Caki2 (cell line): Measurements from ENCODE around the gene TNFSF13. TPM values are rescaled to one million over a fixed set of nuclear protein-coding genes. Genes with fewer than 3 reads are reported as not detected.

ENCODE experiments used
- DNase-seq: peaks from one replicate; pipeline ENCODE4 v3.0.0-alpha.2; 2015; ENCODE audit warnings: low read depth
- in situ Hi-C: cut with HindIII; loops from 2 replicates; pipeline ENCODE4 v1.10.0; 2016; ENCODE audit warnings: low sequenced_read_pairs, low pct_unique_long_range_greater_than_20kb, mixed read lengths
- total RNA-seq: library from RNA; depleted of rRNA; stranded (reverse); fragments of >200 nt; shearing (Covaris generic); gene quantifications from 2 replicates; pipeline ENCODE4 v1.2.3, GENCODE V29; 2014; ENCODE audit warnings: low replicate concordance; rRNA removed

TNFSF13 gene, protein sequence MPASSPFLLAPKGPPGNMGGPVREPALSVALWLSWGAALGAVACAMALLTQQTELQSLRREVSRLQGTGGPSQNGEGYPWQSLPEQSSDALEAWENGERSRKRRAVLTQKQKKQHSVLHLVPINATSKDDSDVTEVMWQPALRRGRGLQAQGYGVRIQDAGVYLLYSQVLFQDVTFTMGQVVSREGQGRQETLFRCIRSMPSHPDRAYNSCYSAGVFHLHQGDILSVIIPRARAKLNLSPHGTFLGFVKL
- 5.1 and 6.2 TPM in 2 replicates for total RNA-seq

DNA sequence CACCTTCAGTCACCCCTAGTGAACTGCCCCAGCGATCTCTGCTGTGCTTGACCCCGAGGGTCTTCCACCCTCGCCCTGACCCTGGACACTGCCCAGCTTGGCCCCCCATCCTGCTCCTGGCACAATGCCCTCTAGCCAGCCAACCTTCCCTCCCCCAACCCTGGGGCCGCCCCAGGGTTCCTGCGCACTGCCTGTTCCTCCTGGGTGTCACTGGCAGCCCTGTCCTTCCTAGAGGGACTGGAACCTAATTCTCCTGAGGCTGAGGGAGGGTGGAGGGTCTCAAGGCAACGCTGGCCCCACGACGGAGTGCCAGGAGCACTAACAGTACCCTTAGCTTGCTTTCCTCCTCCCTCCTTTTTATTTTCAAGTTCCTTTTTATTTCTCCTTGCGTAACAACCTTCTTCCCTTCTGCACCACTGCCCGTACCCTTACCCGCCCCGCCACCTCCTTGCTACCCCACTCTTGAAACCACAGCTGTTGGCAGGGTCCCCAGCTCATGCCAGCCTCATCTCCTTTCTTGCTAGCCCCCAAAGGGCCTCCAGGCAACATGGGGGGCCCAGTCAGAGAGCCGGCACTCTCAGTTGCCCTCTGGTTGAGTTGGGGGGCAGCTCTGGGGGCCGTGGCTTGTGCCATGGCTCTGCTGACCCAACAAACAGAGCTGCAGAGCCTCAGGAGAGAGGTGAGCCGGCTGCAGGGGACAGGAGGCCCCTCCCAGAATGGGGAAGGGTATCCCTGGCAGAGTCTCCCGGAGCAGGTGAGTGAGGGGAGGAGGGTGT lies at the start of gene TNFSF13:
Gene TNFSF13, plus strand, starts transcription at position 207 of the 776 bp plus-strand sequence. Its CDS starts 290 bp downstream, at position 497.
- DNase-seq, result no peak

DNA sequence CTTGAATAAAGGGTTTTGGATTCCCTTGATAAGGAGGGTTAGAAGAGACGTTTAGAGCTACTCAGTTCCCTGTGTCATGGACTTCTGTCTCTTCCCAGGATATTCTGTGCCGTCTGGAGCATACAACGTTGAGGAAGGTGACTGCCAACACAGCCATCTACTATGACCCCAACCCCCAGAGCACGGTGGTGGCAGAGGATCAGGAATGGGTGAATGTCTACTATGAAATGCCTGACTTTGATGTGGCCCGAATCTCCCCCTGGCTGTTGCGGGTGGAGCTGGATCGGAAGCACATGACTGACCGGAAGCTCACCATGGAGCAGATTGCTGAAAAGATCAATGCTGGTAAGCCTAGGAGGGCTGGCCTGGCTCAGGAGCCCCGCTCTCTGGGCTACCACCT lies 49.7 kb upstream of the TNFSF13 start:
- DNase-seq, result no peak
- in situ Hi-C loops, result no loop called here

More for the DNA sequence above, at the start of gene TNFSF13:
- in situ Hi-C loops, result no loop called here

DNA sequence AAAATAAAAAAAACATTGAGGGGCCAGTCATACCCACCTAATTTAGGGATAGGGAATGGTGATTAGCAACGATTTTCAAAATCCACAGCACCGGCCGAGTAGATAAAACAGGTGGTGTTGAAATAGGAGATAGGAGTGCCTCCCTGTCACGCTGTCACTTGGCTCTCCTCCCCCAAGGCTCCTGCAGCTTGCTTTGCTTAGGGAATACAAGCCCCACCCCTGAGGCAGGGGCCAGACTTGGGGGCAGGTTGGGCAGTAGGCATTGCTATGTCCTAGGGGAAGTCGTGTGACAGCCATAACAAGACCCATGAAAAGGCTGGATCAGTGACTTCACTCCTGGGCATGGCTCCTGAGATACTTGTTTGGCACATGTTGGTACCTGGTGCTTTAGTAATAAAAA lies 48.6 kb upstream of the TNFSF13 start:
- no peak for DNase-seq
- in situ Hi-C loops, result no loop called here

DNA sequence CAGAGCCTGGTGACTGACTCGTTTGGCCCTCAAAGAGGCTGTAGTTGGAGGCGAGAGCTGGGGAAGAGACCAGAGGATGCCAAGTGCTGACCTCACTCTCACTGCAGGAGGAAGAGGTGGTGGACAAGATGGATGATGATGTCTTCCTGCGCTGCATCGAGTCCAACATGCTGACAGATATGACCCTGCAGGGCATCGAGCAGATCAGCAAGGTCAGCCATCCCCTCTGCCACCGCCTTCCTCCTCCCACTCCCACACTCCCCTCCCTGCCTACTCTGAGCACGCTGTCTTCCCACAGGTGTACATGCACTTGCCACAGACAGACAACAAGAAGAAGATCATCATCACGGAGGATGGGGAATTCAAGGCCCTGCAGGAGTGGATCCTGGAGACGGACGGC lies 47.4 kb upstream of the TNFSF13 start:
- no peak for DNase-seq
- in situ Hi-C loops, result no loop called here

DNA sequence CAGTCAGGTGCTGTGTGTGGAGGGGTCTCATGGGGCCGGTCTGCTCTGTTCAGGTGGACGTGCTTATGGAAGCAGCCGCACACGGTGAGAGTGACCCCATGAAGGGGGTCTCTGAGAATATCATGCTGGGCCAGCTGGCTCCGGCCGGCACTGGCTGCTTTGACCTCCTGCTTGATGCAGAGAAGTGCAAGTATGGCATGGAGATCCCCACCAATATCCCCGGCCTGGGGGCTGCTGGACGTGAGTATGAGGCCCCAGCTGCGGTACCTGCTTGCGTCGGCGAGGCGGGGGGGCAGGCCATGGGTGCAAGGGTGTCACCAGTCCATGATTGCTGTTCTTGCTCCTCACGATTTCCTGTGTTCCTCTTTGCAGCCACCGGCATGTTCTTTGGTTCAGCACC lies 46.4 kb upstream of the TNFSF13 start:
- in situ Hi-C loops, result no loop called here
- DNase-seq, result no peak

DNA sequence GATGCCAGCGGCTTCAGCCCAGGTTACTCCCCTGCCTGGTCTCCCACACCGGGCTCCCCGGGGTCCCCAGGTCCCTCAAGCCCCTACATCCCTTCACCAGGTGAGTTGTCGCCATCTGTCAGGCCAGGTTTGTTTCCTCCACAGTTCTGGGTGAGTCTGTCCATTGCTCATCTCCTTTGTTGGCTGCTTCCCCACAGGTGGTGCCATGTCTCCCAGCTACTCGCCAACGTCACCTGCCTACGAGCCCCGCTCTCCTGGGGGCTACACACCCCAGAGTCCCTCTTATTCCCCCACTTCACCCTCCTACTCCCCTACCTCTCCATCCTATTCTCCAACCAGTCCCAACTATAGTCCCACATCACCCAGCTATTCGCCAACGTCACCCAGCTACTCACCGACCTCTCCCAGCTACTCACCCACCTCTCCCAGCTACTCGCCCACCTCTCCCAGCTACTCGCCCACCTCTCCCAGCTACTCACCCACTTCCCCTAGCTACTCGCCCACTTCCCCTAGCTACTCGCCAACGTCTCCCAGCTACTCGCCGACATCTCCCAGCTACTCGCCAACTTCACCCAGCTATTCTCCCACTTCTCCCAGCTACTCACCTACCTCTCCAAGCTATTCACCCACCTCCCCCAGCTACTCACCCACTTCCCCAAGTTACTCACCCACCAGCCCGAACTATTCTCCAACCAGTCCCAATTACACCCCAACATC lies 45.6 kb upstream of the TNFSF13 start:
- in situ Hi-C loops, result no loop called here
- no peak for DNase-seq

DNA sequence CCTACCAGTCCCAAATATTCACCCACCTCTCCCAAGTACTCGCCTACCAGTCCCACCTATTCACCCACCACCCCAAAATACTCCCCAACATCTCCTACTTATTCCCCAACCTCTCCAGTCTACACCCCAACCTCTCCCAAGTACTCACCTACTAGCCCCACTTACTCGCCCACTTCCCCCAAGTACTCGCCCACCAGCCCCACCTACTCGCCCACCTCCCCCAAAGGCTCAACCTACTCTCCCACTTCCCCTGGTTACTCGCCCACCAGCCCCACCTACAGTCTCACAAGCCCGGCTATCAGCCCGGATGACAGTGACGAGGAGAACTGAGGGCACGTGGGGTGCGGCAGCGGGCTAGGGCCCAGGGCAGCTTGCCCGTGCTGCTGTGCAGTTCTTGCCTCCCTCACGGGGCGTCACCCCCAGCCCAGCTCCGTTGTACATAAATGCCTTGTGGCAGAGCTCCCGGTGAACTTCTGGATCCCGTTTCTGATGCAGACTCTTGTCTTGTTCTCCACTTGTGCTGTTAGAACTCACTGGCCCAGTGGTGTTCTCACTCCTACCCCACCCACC lies 44.6 kb upstream of the TNFSF13 start:
- DNase-seq, result no peak
- in situ Hi-C loops, result no loop called here

DNA sequence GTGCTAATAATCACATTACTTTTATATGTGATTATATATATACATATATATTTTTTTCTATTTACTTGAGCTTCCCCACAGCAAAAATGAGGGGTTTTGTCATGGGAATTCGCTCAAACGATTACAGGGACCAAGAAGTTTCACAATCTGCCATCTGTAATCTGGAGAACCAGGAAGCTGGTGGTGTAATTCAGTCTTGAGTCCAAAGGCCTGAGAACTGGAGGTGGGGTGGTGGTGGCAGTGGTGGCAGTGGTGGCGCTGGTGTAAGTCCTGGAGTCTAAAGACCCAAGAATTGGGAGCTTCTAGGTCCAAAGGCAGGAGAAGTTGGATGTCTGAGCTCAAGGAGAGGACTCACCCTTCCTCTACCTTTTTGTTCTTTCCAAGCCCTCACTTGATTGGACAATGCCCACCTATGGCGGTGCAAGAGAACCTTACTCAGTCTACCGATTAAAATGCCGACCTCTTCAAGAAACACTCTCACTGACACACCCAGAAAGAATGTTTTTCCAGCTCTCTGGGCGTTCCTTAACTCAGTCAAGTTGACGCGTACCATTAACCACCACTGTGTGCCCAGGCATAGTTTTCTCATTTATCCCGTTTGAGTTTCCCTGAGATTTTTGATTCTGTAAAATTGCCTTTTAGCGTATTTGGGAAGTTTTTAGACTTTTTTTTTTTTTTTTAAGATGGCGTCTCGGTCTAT lies 42.5 kb upstream of the TNFSF13 start:
- in situ Hi-C loops, result no loop called here
- DNase-seq, result no peak

DNA sequence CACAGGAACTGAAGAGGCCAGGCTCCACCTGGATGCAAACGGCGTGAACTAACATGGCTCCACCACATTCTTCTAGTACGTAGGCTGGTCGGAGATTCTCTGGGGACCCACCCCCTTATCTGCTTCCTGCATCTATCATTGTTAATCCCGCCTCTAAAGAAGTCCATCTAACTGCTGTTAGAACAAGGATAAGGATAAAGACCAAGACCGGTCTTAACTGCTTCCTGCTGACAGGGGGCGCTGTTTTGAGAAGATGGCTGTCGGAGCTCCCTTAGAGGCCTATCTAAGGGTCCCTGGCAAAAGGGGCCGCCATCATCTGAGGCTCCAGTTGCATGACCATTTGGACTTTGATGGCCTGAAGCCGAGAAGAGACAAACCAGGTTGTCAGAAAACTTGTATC lies 35.5 kb upstream of the TNFSF13 start:
- no peak for DNase-seq
- in situ Hi-C loops, result no loop called here

DNA sequence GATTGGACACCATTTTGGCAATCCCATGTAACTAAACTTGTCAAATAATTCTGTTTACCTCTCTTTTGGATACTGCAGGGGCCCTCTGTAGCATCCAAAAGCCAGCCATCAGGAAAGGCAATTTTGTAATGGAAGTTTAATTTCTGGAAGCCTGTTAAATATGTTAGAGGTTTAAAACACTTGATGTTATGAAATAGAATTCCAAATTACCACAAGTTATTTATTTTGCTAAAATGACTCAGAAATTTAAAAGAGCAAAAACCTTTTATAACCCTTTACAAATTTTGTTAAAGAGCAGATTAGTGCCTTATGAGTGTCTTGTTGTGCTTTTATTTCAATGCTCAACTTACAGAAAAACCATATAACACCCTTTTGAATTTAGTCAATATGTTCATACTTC lies 29.7 kb upstream of the TNFSF13 start:
- DNase-seq, result no peak
- in situ Hi-C loops, result no loop called here

DNA sequence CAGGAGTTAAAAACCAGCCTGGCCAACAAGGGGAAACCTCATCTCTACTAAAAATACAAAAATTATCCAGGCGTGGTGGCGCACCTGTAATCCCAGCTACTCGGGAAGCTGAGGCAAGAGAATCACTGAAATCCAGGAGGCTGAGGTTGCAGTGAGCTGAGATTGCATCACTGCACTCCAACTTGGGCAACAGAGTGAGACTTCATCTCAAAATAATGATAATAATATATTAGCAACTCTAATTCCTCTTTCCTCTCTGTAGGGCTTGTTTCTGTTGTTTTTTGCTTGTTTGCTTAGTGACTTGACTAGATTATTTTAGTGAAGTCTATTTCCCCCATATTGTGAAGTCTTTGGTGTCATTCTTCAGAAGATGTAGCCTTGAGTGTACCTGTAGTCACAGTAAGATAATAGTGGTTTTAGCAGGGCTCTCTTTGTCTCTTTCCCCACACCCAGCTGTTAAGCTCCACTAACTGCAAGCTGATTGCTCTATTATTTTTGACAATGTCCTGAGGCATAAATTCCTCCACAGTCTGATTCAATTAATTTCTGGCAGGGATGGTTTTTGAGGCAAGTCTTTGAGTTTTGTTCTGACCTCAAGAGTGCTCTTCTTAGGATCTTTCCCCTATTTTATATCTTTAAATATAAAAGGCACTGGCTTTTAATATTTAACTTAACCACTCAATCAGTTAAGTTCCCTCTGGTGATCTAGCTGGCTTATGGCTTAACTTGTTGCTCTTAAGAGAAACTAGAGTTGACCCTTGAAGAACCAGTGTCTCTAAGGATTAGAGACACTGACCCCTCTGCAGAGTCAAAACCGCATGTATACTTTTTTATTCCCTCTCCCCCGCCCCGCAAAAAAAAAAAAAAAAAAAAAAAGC lies 28.3 kb upstream of the TNFSF13 start:
- in situ Hi-C loops, result no loop called here
- DNase-seq, result peak; percentile 56

DNA sequence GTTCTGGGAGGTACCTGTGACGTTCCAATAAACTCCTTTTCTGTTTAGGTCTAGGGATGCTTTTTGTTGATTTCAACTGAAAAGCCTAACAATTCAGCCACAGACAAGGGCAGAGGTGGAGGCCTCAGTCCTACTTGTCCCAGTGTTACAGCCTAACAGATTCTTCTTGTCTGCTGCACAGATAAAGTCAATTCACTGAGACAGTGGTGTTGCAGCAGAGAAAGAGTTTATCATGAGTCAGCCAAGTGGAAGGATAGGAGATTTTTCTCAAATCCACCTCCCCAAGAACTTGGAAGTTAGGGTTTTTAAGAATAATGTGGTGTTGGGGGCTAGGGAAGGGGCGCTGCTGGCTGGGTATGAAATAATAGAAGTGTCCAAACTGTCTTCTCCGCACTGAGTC lies 20.5 kb upstream of the TNFSF13 start:
- DNase-seq, result no peak
- in situ Hi-C loops, result no loop called here

DNA sequence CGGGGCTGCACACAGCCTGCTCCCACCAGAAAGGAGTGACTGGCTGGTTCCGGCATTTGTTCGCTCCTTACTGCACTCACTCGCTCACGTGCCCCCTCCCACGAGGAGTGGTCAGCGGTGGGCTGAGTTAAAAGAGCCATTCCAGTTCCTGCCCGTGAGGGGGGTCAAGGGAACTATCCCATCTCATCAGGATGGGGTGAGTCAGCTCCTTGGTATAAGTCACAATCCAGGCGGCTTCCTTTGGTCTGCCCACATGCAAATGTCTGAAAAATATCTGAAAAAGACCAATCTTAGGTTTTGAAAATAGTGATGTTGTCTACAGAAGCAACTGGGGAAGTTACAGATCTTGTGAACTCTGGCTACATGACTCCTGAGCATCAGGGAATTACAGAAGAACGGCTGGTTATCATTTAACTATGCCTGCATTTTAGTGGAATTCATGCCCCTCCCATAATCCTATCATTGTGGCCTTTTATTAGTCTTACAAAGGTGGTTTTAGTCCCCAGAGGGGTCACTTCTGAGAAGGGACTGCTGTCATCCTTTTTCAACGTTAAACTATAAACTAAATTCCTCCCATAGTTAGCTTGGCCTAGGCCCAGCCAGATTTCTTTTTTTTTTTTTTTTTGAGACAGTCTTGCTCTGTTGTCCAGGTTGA lies 19.5 kb upstream of the TNFSF13 start:
- DNase-seq, result no peak
- in situ Hi-C loops, result no loop called here

DNA sequence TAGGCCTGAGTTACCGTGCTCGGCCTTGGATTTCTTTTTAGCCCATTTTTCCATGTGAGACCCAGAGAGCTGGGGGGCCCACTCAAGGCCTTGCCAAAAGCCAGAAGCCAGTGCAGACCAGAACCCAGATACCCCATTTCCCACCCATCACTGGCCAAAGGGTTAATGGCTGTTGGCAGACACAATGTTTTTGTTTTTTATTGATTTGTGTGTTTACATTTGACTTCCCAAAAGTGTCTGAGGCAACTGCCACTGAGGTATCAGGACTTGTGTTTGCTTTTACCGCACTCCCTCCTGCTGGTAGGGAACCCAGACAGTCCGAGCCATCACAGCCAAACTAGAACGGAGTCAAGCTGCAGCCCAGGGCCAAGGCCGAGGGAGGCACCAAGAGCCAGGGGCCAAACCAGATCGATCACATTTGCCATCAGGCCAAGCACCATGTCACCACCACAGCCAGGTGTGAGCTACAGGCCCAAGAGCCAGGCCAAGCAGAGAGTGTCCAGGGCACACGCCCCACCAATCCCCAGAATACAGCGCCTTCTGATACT lies 17.4 kb upstream of the TNFSF13 start:
- no peak for DNase-seq
- in situ Hi-C loops, result no loop called here

DNA sequence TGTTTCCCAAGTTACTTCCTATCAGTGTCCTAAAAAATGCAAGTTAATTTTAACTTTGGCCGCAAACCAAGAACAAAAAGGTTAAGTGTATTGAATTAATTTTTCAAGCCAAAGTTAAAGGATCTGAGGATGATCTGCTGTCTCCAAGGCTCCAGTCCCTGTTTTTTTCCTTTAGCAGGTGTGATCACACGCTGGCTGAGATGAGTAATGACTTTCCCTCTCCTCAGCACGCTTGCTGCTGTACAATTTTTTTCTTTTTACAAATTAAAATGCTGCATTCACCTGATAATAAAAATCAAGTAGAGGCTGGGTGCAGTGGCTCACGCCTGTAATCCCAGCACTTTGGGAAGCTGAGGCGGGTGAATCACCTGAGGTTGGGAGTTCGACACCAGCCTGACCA lies 13.6 kb upstream of the TNFSF13 start:
- DNase-seq, result no peak
- in situ Hi-C loops, result no loop called here

DNA sequence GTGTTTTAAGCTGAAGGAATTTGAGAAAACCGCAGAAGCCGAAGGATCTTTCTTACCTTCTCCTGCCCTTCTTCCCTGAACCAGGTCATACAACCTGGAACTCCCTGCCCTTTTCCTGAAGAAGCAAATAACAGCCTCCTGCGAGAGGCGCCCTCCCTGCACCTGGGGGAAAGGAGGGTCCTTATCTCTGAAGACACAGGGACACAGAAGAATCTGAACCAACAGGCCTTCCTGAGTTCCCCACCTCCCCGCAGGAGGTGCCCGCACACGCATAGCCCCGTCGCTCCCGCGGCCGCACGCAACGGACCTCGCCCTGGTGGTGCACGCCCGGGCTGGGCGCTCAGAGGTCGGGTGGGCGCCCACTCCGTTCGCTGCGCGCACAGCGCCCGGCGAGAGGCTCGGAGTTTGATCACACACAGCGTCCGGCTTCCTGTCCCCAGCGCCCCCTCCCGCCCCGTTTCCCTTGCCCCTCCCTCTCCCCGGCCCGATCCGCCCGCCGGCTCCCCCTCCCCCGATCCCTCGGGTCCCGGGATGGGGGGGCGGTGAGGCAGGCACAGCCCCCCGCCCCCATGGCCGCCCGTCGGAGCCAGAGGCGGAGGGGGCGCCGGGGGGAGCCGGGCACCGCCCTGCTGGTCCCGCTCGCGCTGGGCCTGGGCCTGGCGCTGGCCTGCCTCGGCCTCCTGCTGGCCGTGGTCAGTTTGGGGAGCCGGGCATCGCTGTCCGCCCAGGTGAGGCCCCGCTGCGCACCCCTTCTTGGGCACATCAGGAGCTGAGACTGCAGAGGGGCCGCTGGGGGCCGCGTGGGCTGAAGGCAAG lies 9.8 kb upstream of the TNFSF13 start, which contains the start of gene TNFSF12:
Gene TNFSF12, plus strand, starts transcription at position 474 of the 816 bp plus-strand sequence. Its CDS starts 96 bp downstream, at position 570.
- DNase-seq, result no peak
- in situ Hi-C loops, result no loop called here
